SKM-1 treated with dmso at 0.1 percent for 144 hours (cell line): ENCODE data around the gene SH3GL2.

ENCODE experiments used
- DNase-seq: peaks from one replicate; lab custom pipeline; 2025; ENCODE audit not compliant: unreplicated experiment; lab: John Stamatoyannopoulos, UW

The SH3GL2 gene

DNA sequence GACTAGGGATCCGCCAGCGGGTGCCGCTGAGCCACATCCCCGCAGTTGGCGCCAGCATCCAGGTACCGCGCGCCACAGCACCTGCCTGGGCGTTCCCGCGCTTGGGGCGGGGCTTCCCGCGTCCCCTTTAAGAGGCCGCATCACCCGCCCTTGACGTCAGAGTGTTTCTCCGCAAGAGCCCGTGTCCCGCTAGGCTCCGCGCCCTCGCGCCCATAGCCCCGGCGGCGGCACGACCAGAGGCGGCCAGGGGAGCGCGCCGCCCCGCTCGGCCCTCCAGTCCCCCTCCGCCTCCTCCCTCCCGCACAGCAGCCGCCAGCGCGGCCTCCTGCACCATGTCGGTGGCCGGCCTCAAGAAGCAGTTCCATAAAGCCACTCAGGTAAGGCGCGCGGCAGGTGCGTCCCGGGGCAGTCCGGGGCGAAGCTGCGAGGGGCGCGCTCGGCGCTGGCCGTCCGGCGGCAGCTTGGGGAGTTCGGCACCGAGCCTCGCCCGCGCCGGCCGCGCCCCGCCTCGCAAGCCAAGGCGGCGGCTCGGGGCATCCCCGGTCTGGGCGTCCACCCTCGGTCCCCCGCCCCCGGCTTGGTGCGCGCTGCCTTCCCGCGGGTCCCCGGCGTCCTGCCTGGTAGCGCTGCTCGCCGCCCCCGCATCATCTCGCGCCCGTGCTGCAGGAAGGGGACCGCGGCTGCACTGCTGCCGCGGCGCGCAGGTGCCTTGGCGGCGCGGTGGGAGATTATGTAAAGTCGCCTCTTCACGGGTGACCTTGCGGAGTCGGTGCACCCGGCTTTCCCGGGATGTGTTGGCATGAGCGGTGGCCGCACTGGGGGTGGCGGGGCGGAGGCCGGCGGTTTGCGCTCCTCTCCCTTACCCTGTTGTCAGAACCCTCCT is at the start of gene SH3GL2:
Gene SH3GL2, plus strand, starts transcription at position 156 of the 883 bp plus-strand sequence.
- no peak for DNase-seq

- peak; percentile 14 for DNase-seq
Measured at GRCh38 chr9:17531642-17532254, 47.1 kb upstream of the SH3GL2 start.

DNA sequence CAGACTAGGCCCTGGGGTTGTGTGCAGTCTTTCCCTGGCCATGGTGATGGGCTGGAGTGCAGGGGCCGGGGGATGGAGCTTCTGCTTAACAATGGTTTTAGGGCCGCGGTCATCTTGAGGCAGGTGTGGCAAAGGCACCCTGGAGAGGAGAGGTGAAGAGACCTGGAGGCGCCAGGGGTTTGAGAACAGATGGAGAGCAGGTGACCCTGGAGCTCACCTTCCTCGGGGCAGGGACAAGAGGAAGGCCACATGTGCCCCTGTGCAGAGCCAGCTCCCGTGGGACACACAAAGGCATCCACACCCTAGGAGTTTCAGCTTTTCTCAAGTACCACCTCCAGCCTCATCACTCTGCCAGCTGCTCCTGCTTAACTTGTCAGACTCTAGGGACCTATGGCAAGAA is 46.4 kb upstream of the SH3GL2 start:
- DNase-seq: no peak

- no peak for DNase-seq
Measured at GRCh38 chr9:17535176-17535575, 43.7 kb upstream of the SH3GL2 start.

- no peak for DNase-seq
Measured at GRCh38 chr9:17536027-17536426, 42.8 kb upstream of the SH3GL2 start.

DNA sequence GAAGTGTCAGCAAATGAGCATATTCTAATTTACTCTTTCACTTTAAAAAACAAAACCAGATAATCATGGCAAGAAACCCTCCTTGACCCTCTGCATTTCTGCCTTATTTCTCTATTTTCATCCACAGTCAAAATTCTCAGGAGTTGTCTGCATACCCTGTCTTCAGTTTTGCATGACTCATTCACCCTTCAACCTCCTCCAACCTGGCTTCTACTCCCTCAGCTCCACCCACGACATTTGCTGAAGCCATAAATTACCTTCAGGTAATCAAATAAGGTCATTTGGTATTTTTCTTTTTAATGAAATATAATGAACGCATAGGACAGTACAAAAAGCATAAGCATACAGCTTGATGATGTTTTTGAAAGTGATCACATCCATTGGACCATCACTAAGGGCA is 27.8 kb upstream of the SH3GL2 start:
- no peak for DNase-seq

DNA sequence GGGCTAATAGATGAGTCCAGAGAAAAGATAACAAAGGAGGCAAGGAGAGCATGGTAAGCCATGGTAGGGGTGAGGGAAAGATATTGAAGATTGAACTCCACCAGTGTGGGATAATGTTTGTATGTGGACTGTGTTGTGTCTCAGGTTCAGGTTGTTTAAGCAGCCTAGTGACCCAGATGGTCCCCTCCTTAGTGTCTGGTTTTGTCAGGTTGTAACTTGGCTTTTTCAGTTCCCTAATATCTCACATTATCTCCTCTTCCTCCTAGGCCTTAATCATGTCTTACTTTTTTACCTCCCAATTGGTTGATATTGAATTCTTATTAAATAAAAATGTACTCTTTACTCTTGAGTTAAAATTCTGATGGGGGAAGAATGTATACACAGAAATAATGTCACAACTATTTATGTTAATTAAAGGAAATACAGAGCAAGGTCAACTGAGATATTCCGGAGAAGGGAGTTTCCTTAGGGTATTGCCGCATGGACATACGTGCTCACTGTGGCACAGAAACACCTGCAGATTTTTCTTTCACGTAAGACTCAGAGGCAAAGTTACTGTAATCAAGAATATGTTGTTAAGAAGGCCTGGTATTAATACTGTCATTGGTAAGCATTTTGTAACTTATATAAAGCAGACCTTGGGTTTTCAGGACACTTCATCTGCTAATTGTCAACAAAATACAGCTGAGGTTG is 23.4 kb upstream of the SH3GL2 start:
- DNase-seq: no peak

DNA sequence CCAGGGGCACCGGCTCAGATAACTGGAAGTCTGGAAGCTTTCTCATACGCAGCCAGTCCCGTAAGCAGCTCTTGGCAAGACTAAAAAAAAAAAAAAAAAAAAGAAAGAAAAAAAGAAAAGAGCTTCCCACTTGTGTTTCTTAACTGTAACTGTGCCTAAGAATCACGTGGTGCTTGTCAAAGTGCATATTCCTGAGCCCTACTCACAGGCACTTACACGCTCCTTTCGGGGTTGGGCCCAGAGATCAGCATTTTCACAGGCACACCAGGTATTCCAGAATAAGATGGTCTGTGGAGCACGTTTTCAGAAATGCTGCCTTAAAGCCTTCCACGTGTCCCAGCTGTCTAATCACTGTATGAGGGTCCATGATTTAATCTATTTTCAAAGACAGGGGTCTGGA is 22.6 kb upstream of the SH3GL2 start:
- no peak for DNase-seq

DNA sequence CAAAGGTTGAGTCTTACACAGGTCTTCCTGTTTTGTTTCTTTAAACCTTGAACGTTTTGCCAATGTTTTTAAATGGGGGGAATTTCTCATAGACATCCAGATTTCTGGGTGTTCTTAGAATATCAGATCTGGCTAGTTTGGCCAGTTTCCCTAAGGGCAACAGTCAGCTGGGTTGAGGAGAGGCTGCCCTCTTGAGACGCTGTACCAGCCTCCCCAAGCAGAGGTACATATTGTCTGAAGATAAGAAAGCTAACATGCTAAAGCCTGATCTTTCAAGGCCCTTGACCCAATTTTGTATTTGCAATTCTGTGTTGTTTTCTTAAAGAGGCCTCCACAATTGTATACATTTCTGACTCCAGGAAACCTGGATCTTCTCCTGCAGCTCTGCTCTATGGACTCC is 21.9 kb upstream of the SH3GL2 start:
- DNase-seq: no peak

GRCh38 chr9:17571825-17572224 is 7.0 kb upstream of the SH3GL2 start:
- DNase-seq: no peak

GRCh38 chr9:17574342-17574741 is 4.5 kb upstream of the SH3GL2 start:
- DNase-seq: no peak

- no peak for DNase-seq
Measured at GRCh38 chr9:17578577-17578910, 322 bp upstream of the SH3GL2 start.

DNA sequence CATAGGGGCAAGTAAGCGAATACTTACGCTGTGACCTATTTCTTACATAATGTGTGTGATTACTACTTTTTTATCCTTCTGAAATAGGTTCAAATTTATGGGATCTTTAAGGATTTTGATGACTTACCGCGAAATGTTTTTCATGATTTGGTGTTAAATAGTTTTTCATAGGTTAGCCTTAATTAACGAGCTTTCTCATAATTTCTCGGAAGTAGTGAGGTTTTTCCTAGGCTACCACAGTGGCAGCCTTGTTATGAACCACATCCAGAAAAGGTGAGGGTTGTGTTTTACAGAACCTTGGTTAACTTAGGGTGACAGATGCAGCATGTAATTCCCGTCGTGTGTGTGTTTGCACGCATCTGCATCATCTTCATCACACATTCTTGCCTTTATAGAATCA is 1.3 kb downstream of the SH3GL2 start:
- no peak for DNase-seq

DNA sequence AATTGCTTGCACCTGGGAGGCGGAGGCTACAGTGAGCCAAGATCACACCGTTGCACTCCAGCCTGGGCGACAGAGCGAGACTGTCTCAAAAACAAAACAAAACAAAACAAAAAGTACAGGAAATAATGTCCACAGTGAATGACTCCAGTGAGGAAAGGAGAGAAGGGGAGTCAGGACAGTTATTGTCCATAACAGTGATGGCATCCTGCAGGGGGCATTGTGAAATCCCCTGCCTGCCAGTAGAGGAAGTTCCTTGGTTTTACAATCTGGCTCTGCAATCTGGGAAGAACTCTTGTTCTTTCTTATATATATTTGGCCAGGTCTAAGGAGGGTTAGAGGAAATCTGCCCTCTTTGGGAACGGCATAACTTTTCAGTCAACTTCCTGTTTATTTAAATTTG is 8.2 kb downstream of the SH3GL2 start:
- no peak for DNase-seq

DNA sequence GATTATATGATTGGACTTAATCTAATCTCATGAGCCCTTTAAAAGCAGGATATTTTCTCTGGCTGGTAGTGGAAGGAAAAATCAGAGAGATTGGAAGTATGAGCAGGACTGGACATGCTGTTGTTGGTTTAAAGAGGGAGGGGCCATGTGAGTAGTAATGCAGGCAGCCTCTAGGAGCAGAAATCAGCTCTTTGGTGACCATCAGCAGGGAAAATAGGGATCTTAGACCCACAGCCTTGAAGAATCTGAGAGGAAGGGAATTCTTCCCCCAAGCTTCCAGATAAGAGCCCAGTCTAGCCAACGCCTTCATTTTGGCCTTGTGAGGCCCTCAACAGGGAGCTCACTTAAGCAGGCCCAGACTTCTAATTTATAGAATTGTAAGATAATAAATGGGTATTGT is 9.5 kb downstream of the SH3GL2 start:
- DNase-seq: no peak

DNA sequence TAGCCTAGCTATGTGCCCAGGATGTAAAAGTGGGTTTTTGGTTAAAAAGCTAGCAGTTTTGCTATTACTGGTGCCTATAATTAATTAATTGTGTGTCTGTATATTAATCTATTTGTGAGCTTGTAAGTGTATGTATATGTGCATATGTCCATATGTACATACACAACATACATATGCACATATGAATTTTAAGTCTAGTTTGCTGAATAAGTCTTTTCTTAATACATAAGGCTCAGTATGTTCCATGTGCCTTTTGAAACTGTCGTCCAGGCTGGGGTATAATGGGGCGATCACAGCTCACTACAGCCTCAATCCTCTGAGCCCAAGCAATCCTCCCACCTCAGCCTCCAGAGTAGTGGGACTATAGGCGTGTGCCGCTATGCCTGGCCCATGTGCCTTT is 10.1 kb downstream of the SH3GL2 start:
- DNase-seq: no peak

- DNase-seq: no peak
Measured at GRCh38 chr9:17589771-17590170, 10.9 kb downstream of the SH3GL2 start.

DNA sequence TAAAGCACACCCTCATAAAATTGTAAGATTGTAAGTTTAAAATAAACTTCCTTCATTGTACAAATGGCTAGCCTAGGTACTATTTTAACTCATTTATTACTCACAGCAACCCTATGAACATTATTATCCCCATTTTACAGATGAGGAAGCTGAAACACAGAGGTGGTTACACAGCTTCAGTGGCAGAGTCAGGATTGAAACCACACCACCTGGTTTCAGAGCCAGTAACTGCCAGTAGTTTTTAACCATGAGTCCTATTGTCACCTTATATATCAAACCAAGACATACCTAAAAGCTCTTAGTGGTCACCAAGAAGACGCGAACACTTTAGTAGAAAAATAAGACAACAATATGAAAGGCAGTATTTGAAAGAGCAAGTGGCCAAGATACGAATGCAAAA is 16.1 kb downstream of the SH3GL2 start:
- DNase-seq: no peak

GRCh38 chr9:17597977-17598376 is 19.1 kb downstream of the SH3GL2 start:
- DNase-seq: no peak

- no peak for DNase-seq
Measured at GRCh38 chr9:17600962-17601593, 22.2 kb downstream of the SH3GL2 start.

GRCh38 chr9:17604556-17604955 is 25.7 kb downstream of the SH3GL2 start:
- no peak for DNase-seq
